Karpas-422 (cell line): ENCODE data around the gene MICAL3. TPM values are rescaled to one million over a fixed set of nuclear protein-coding genes. Genes with fewer than 3 reads are reported as not detected.
A peak's percentile ranks its signal among the peaks of the same experiment; 100 is the strongest.
"Not testable (repeated sequence)": the region's sequence is repeated elsewhere in the genome, so short reads cannot be mapped to it uniquely, and the experiment has no call there.

Experiments used
- DNase-seq: peaks from one replicate; pipeline ENCODE4 v3.0.0-alpha.2; 2015
- H2AFZ ChIP-seq: fragments of 200-600 bp; sonication (generic); 2 replicates; pipeline ENCODE4 v1.6.1; 2014; ENCODE audit warnings: antibody characterized with exemption, low read length, mixed read lengths
- H3K27ac ChIP-seq: fragments of 200-600 bp; sonication (generic); 2 replicates; pipeline ENCODE4 v1.5.1; 2014; ENCODE audit warnings: mild to moderate bottlenecking, low read length, moderate library complexity
- H3K27me3 ChIP-seq: fragments of 200-600 bp; sonication (generic); 2 replicates; pipeline ENCODE4 v1.6.1; 2014; ENCODE audit warnings: low read length, mixed read lengths
- H3K36me3 ChIP-seq: fragments of 200-600 bp; sonication (generic); 2 replicates; pipeline ENCODE4 v1.6.1; 2014; ENCODE audit warnings: low read length, mixed read lengths; ENCODE audit not compliant: insufficient read depth
- H3K4me1 ChIP-seq: fragments of 200-600 bp; sonication (generic); 2 replicates; pipeline ENCODE4 v1.6.1; 2014; ENCODE audit warnings: mild to moderate bottlenecking, low read length, mixed read lengths
- H3K4me2 ChIP-seq: fragments of 200-600 bp; sonication (generic); 2 replicates; pipeline ENCODE4 v1.6.1; 2014; ENCODE audit warnings: low read length, low read depth, mild to moderate bottlenecking; ENCODE audit not compliant: poor library complexity, severe bottlenecking
- H3K4me3 ChIP-seq: fragments of 200-600 bp; sonication (generic); 2 replicates; pipeline ENCODE4 v1.5.1; 2014; ENCODE audit warnings: mild to moderate bottlenecking, antibody characterized with exemption, low read length, mixed read lengths
- H3K79me2 ChIP-seq: fragments of 200-600 bp; sonication (generic); 2 replicates; pipeline ENCODE4 v1.6.1; 2014; ENCODE audit warnings: mild to moderate bottlenecking, low read length, mixed read lengths
- H3K9ac ChIP-seq: fragments of 200-600 bp; sonication (generic); 2 replicates; pipeline ENCODE4 v1.6.0; 2014; ENCODE audit warnings: low read length
- H3K9me2 ChIP-seq: fragments of 200-600 bp; sonication (generic), shearing (Covaris generic); replicated peaks from 2 replicates; pipeline ENCODE4 v1.6.0; 2014; ENCODE audit warnings: mild to moderate bottlenecking, low read length, moderate library complexity; ENCODE audit not compliant: insufficient read depth
- H3K9me3 ChIP-seq: fragments of 300-700, 200-600 bp; sonication (generic); 2 replicates; pipeline ENCODE4 v1.6.1; 2014; ENCODE audit warnings: low read length, mixed read lengths
- H4K20me1 ChIP-seq: fragments of 200-600 bp; sonication (generic); 2 replicates; pipeline ENCODE4 v1.6.1; 2014; ENCODE audit warnings: mild to moderate bottlenecking, antibody characterized with exemption, low read length, low read depth; ENCODE audit not compliant: insufficient read depth
- total RNA-seq: library from RNA; depleted of rRNA; stranded (reverse); fragments of >200 nt; shearing (Covaris generic); gene quantifications from 2 replicates; pipeline ENCODE4 v1.2.3, GENCODE V29; 2014; ENCODE audit warnings: low replicate concordance

MICAL3 gene
- total RNA-seq, 1 experiment from 2014 or later = 54.9 TPM

DNA sequence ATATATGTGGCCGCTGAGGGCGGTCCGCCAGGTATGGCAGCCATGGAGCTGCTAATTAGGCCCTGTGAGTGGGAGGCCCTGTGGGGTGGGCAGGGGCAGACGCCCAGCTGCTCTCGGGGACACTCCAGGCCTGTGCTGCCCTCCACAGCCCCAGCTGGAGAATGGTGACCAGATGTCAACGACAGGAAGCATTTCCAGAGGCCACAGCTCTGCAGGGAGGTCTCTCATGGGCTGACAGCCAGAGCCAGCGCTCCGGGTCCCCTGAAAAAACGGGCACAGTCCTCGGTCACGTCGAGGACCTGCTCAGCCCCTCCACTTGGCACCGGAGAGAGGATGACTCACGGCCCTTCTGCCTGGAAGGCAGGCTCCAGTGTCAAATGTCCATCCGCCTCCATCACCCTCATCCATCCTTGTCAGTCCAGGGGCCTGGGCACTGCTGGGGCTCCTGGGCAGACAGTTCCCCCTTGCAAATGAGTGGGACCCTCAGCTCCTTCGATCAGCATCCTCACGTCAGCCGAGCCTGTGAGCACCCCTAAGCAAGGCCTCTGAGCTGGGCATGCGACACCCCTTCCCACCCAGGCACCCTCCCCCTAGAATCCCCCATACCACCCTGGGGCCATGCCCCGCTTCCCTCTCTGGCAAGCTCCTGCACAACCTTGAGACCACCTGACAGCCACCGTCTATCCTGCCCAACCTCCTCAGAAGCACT is 252.0 kb downstream of the MICAL3 start:
- H3K9ac ChIP-seq = peak overlapping the region; percentile 92
- H3K4me2 ChIP-seq = peak overlapping the region; percentile 78
- no peak overlapping the region for H3K27ac ChIP-seq
- no peaks in the 10 kb centered on the region for H3K9me3 ChIP-seq
- peak overlapping the region; percentile 79 for H3K4me3 ChIP-seq
- H3K4me1 ChIP-seq = peaks cover 31% of the 10 kb centered on the region
- DNase-seq = no peak
- no peaks in the 10 kb centered on the region for H3K9me2 ChIP-seq
- peaks cover 20% of the 10 kb centered on the region for H4K20me1 ChIP-seq
- no peaks in the 10 kb centered on the region; the same call in 1 of the 2 replicates for H3K36me3 ChIP-seq
- H3K79me2 ChIP-seq = peaks cover 67% of the 10 kb centered on the region
- H2AFZ ChIP-seq = no peak overlapping the region
- H3K27me3 ChIP-seq = no peaks in the 10 kb centered on the region

DNA sequence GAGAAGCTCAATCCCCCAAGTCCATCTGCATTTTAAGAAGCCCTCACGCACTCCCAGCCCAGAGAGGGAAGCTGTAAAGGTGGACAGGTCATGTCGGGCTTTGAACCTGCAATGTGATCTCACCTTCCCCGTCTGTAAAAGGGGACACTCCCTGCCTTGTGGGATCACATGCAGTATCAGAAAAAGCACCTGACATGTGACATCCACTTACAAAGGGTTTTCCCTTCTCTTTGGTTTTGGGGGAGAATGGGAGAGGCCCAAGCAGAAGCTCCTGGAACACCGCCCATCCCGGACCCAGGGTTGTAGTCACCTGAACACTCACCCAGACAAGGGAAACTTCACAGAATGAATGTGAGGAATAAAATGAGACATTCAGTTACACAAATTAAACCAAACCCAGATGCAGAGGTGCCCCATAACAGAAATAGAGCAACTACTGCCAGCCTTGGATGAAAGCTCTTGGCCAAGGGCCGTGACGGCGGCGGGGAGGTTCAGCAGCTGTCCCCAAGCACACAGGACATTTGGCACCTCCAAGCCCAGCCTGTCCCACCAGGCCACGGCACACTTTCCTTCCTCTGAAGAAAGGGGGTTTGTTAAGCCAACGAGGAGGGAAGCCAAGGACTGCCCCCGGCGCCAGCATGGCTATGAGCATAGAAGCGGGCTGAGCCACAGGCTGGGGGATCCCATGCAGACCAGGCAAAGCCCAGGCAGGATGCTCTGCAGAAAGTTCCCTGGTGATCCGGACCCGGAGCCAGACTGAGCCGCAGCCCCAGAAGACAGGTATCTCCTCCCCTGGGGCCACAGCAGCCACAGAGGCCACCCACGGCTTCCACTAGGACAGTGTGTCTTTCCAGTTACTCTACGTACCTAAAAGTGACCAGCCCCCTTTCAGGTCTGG is 253.9 kb downstream of the MICAL3 start:
- Histone ChIP-seq H3K79me2 (peaks cover 81% of the 10 kb centered on the region), H2AFZ (no peak overlapping the region), H4K20me1 (peaks cover 22% of the 10 kb centered on the region), H3K36me3 (no peaks in the 10 kb centered on the region; the same call in 1 of the 2 replicates), H3K4me1 (peaks cover 24% of the 10 kb centered on the region), H3K9ac (no peak overlapping the region), H3K9me3 (no peaks in the 10 kb centered on the region), H3K27me3 (no peaks in the 10 kb centered on the region), H3K9me2 (no peaks in the 10 kb centered on the region), H3K27ac (no peak overlapping the region), H3K4me3 (no peak overlapping the region), H3K4me2 (no peak overlapping the region)
- no peak for DNase-seq

DNA sequence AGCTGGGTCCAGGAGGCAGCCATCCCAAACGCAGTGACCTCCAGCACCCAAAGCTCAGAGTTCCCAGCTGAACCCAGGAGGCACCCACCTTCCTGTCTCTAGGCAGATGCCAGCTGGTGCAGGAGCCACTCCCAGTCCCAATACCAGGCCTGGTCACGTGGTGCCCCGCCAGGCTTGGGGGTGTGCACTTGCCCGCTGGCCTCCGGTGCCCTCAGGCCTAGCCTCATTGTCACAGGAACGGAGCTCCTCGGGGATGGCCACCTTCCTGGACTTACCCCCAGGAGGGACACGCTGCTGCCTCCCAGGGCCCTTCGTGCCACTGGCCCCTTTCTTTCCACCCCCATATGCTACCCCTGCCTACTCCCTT is 254.7 kb downstream of the MICAL3 start:
- H3K27me3 ChIP-seq = no peaks in the 10 kb centered on the region
- H2AFZ ChIP-seq = no peak overlapping the region
- no peak for DNase-seq
- peaks cover 22% of the 10 kb centered on the region for H4K20me1 ChIP-seq
- peaks cover 22% of the 10 kb centered on the region for H3K4me1 ChIP-seq
- H3K9ac ChIP-seq = no peak overlapping the region
- H3K4me2 ChIP-seq = no peak overlapping the region
- no peaks in the 10 kb centered on the region for H3K9me2 ChIP-seq
- no peak overlapping the region for H3K27ac ChIP-seq
- H3K79me2 ChIP-seq = peaks cover 88% of the 10 kb centered on the region
- H3K9me3 ChIP-seq = no peaks in the 10 kb centered on the region
- no peak overlapping the region for H3K4me3 ChIP-seq
- H3K36me3 ChIP-seq = no peaks in the 10 kb centered on the region; the same call in 1 of the 2 replicates

DNA sequence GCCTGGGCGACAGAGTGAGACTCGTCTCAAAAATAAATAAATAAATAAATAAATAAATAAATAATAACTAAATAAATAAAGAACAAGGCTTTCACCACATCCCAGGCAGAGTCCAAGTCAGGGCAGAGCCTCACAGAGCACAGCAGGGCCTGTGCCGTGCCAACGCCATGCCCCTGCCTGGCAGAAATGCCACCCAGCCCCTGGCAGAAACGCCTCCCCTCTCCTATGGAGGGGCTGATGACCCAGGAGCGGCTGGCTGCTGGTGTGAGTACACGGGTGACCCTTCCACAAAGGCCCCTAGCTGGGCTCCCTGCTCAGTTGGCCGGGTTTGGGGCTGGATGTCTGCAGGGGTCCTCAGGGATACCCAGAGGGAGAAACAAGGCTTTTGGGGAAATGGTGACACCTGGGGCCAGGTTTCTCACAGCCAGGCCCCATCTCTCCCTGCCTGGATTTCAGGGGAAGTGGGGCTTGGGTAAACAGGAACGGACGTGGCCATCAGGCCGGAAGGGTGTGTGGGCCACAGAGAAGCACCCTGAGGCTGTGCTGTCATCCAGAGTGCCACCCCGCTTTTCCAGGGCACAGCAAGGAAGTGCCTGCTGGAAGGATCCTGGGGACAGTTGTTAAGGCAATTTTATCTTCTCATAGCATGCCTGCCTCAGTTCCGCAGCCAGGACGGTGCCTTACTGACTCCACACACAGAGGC is 255.2 kb downstream of the MICAL3 start:
- Histone ChIP-seq H3K9me3 (no peaks in the 10 kb centered on the region), H3K9me2 (no peaks in the 10 kb centered on the region), H3K4me2 (no peak overlapping the region), H3K27me3 (no peaks in the 10 kb centered on the region), H3K79me2 (peaks cover 93% of the 10 kb centered on the region), H3K4me3 (no peak overlapping the region), H2AFZ (no peak overlapping the region), H3K4me1 (peaks cover 19% of the 10 kb centered on the region), H3K36me3 (no peaks in the 10 kb centered on the region; the same call in 1 of the 2 replicates), H3K27ac (no peak overlapping the region), H3K9ac (no peak overlapping the region), H4K20me1 (peaks cover 22% of the 10 kb centered on the region)
- no peak for DNase-seq

DNA sequence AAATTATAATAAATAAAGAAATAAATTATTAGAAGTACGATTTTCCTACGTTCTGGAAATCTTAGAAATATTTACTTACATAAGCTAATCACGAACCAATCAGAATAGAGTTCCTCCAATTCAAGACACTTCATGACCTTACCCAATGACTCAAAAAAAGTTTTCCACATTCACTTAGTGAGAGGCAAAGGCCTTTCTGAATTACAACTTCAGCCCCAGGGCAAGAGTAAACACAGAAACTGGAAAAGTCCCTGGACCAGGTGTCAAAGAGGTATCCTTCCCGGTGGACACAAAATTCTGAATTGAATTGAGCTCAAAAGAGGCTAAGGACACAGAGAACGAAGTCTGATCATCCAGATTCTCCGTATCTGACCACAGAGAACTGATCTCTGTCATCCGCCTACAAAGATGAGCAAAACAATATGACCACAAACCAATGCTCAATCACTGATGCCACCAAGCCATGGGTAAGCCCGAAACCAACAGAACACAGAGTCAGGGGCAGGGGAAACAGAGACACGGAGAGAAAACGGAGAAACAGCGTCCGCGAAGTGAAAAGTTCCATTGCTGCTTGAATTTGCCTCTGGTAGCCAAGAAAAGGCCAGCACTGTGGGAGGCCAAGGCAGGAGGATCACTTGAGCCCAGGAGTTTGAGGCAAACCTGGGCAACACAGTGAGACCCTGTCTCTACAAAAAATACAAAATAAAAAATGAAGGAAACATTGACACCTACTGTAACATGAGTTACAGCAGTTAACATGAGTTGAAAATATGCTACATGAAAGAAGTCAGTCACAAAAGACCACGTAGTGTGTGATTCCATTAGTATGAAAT is 256.9 kb downstream of the MICAL3 start:
- H3K27ac ChIP-seq = no peak overlapping the region
- H3K9me3 ChIP-seq = no peaks in the 10 kb centered on the region
- peaks cover 18% of the 10 kb centered on the region for H4K20me1 ChIP-seq
- H3K79me2 ChIP-seq = peaks cover 94% of the 10 kb centered on the region
- no peak overlapping the region for H2AFZ ChIP-seq
- H3K9ac ChIP-seq = no peak overlapping the region
- no peak for DNase-seq
- no peaks in the 10 kb centered on the region; the same call in 1 of the 2 replicates for H3K36me3 ChIP-seq
- H3K4me3 ChIP-seq = no peak overlapping the region
- H3K27me3 ChIP-seq = no peaks in the 10 kb centered on the region
- H3K4me2 ChIP-seq = no peak overlapping the region
- no peaks in the 10 kb centered on the region for H3K9me2 ChIP-seq
- H3K4me1 ChIP-seq = peaks cover 13% of the 10 kb centered on the region

DNA sequence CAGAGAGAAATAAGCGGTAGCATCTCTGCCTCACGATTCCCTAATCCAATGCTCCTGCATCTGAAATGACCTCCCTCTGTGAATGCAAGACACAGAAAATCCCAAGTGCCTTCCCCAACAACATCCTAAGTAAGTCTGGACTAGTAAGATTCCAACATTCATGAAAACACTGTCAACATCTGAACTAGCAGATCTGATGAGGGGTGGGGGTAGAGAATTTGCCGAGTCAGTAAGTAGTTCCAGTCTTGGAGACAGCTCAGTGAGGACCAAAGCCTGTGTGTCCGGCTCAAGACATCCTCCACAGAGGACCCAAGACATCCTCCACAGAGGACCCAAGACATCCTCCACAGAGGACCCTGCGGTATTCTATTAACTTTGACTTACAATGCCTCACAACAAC is 259.5 kb downstream of the MICAL3 start:
- H4K20me1 ChIP-seq, H3K4me2 ChIP-seq, H3K36me3 ChIP-seq, H3K9ac ChIP-seq, H3K4me1 ChIP-seq, H3K9me2 ChIP-seq, H3K4me3 ChIP-seq, H3K9me3 ChIP-seq, H2AFZ ChIP-seq, DNase-seq, H3K27ac ChIP-seq, H3K27me3 ChIP-seq: not testable (repeated sequence)
- peaks cover 91% of the 10 kb centered on the region for H3K79me2 ChIP-seq

DNA sequence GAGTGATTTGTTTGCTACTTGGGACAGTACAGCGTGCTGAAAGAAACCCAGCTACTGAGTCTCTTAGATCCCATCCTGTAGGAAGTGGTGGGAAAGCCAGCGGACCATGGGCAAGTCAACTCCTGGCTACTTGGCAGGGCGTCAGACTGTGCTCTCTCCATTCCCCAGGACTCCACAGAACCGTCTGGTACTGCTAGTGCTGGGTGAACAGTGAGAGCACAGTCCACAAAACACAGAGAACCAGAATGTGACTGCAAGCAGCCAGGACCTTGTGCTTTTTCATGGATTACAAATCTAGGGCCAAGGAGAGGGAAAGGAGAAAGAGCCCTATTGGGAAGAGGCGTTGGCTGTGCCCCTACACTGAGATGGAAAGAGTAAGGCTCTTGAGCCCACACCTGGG is 260.3 kb downstream of the MICAL3 start:
- H3K79me2 ChIP-seq = peaks cover 88% of the 10 kb centered on the region
- no peaks in the 10 kb centered on the region; the same call in 1 of the 2 replicates for H3K36me3 ChIP-seq
- H4K20me1 ChIP-seq = 0 out of 2 replicates have a peak, but pooled peaks cover 9% of the 10 kb centered on the region

More for the DNA sequence above, 260.3 kb downstream of the MICAL3 start:
- no peaks in the 10 kb centered on the region for H3K9me2 ChIP-seq
- no peak for DNase-seq
- no peak overlapping the region for H3K4me2 ChIP-seq
- H3K4me1 ChIP-seq = no peaks in the 10 kb centered on the region
- no peaks in the 10 kb centered on the region for H3K9me3 ChIP-seq
- no peak overlapping the region for H3K27ac ChIP-seq
- H3K4me3 ChIP-seq = no peak overlapping the region
- no peak overlapping the region for H2AFZ ChIP-seq
- no peak overlapping the region for H3K9ac ChIP-seq
- no peaks in the 10 kb centered on the region for H3K27me3 ChIP-seq
